Psoas muscle (tissue), 8 donors: ENCODE data around the gene MT1E. TPM values are rescaled to one million over a fixed set of nuclear protein-coding genes. Genes with fewer than 3 reads are reported as not detected.

Experiments used
- ATAC-seq, 4 donors: fragments of 200-7000 bp; cut with Tn5 transposase; one replicate each; pipeline ENCODE4 v1.9.1; 2020; ENCODE audit warnings: moderate library complexity in 3 of 4, mild to moderate bottlenecking in 2 of 4
- DNase-seq, 2 donors: peaks; one replicate each; pipeline ENCODE4 v3.0.0-alpha.2; 2020
- H3K27ac ChIP-seq: fragments of 200-600 bp; one replicate; pipeline ENCODE4 v1.8.0; 2022
- H3K27me3 ChIP-seq, 3 donors: fragments of 200-600 bp in 1 of 3; one replicate each; pipeline versions ENCODE4 v1.6.1 to v1.8.0; 2013 to 2022; ENCODE audit warnings: low read length in 2 of 3, mild to moderate bottlenecking in 2 of 3, moderate library complexity in 1 of 3; ENCODE audit not compliant: insufficient read depth in 3 of 3
- H3K36me3 ChIP-seq, 2 donors: fragments of 200-600 bp in 1 of 2; one replicate each; pipeline versions ENCODE4 v1.6.1 to v1.8.0; 2013 to 2022; ENCODE audit warnings: low read depth in 1 of 2, mild to moderate bottlenecking in 1 of 2, moderate library complexity in 1 of 2; ENCODE audit not compliant: insufficient read depth in 1 of 2
- H3K4me1 ChIP-seq: fragments of 200-600 bp; one replicate; pipeline ENCODE4 v1.8.0; 2022
- H3K4me3 ChIP-seq: fragments of 200-600 bp; one replicate; pipeline ENCODE4 v1.8.0; 2022; ENCODE audit warnings: mild to moderate bottlenecking
- H3K9me3 ChIP-seq: fragments of 200-600 bp; one replicate; pipeline ENCODE4 v1.8.0; 2022
- CTCF ChIP-seq: fragments of 200-600 bp; IDR thresholded peaks from one replicate; pipeline ENCODE4 v1.8.0; 2022; ENCODE audit warnings: antibody characterized with exemption
- WGBS, 3 donors: extraction: QIAGEN DNeasy Blood & Tissue Kit; methylation state at CpG; one replicate each; pipeline versions ENCODE4 v1.1.6 to v1.1.7; 2013; 5-methylcytosine and 5-hydroxymethylcytosine counted together
- intact Hi-C, 2 donors: fragments of 100-400 bp; cut with DNase I; formaldehyde crosslinking; loops; one replicate each; pipeline versions ENCODE4 v1.11.0 to v1.14.2; 2022
- polyA plus RNA-seq, 3 donors: library from polyadenylated mRNA; stranded (reverse); fragments of 200-250 nt; gene quantifications; one replicate each; pipeline ENCODE4 v1.2.3, GENCODE V29; 2013
- total RNA-seq, 4 donors: library from RNA; stranded (reverse); fragmentation: NEBNext Ultra II Directional in 2 of 4; extraction: Animal tissue kit (Norgen Biotek cat#: 25700) in 2 of 4; gene quantifications; one replicate each; pipeline versions ENCODE4 v1.2.1 to v1.2.4, GENCODE V29; 2021 to 2023
- donor health status: healthy with polysubstance abuse.
- donor health status: DM: no; HTN: no; CAD: no; lungs with moderate emphysema.
- donor health status: Bipolar disorder and iron deficiency.
- donor health status: healthy.
- donor health status: DM: yes; HTN: yes; CAD: no.
- donor health status: DM: no; HTN: no; CAD: no.
- donor health status: DM: no; HTN: no; CAD: no.
- donor health status: DM: yes; HTN: yes; CAD: no.

MT1E gene
- total and polyA plus RNA-seq, 7 donors, result 44.1 to 669 (median 452) TPM

GRCh38 chr16:56640076-56640475 is 14.5 kb downstream of the MT1E start:
- intact Hi-C loops, result loop anchor here in 1 of 2 donors (5.0 kb wide), 1 partner anchor 38 kb away; no protein-coding TSS in a partner anchor
- TF ChIP-seq CTCF, result no peak
- DNase-seq (no peak), ATAC-seq (no peak)
- H3K36me3 ChIP-seq, result no peaks in the 10 kb centered on the region
- H3K4me3 ChIP-seq, result no peak overlapping the region
- WGBS, 3 donors, result 89 to 90% (median 90%) methylated on average over 1 of the region's 1 CpG
- no peak overlapping the region for H3K27ac ChIP-seq
- H3K9me3 ChIP-seq, result no peaks in the 10 kb centered on the region
- H3K27me3 ChIP-seq, result peaks cover 0 to 2% (median 0%) of the 10 kb centered on the region in 3 donors
- peaks cover 10% of the 10 kb centered on the region for H3K4me1 ChIP-seq

GRCh38 chr16:56641166-56641565 is 15.6 kb downstream of the MT1E start:
- WGBS, 3 donors, result 95 to 96% (median 96%) methylated on average over 2 of the region's 2 CpGs
- no peak for TF ChIP-seq CTCF
- no peaks in the 10 kb centered on the region for H3K9me3 ChIP-seq
- intact Hi-C loops, result loop anchor here in 1 of 2 donors (5.0 kb wide), 1 partner anchor 39 kb away; no protein-coding TSS in a partner anchor
- H3K36me3 ChIP-seq, result no peaks in the 10 kb centered on the region
- H3K4me1 ChIP-seq, result peaks cover 10% of the 10 kb centered on the region
- H3K27ac ChIP-seq, result no peak overlapping the region
- no peak for DNase-seq
- no peaks in the 10 kb centered on the region for H3K27me3 ChIP-seq
- H3K4me3 ChIP-seq, result no peak overlapping the region
- ATAC-seq, result no peak

GRCh38 chr16:56643080-56643778 is 17.6 kb downstream of the MT1E start:
- Histone ChIP-seq H3K36me3 (no peaks in the 10 kb centered on the region), H3K4me3 (peak overlapping the region; percentile 52), H3K27ac (no peak overlapping the region), H3K4me1 (peaks cover 10% of the 10 kb centered on the region), H3K27me3 (peaks cover 0 to 5% (median 0%) of the 10 kb centered on the region in 3 donors), H3K9me3 (no peaks in the 10 kb centered on the region)
- TF ChIP-seq CTCF, result peak; percentile 36
- intact Hi-C loops, result loop anchor here in 1 of 2 donors (5.0 kb wide), 1 partner anchor 41 kb away; no protein-coding TSS in a partner anchor
- peak; percentile 80 to 83 for DNase-seq
- ATAC-seq, result peak; percentile 83 to 86 (median 84)
- WGBS, 3 donors, result 12 to 19% (median 14%) methylated on average over 40 to 42 of the region's 42 CpGs

- Histone ChIP-seq H3K9me3 (no peaks in the 10 kb centered on the region), H3K27ac (no peak overlapping the region), H3K4me1 (peaks cover 5% of the 10 kb centered on the region), H3K27me3 (peaks cover 0 to 6% (median 0%) of the 10 kb centered on the region in 3 donors), H3K36me3 (no peaks in the 10 kb centered on the region), H3K4me3 (no peak overlapping the region)
- TF ChIP-seq CTCF, result no peak
- intact Hi-C loops, result loop anchor here in 1 of 2 donors (5.0 kb wide), 1 partner anchor 42 kb away; no protein-coding TSS in a partner anchor
- DNase-seq (no peak), ATAC-seq (no peak)
- 50 to 62% (median 55%) methylated on average over 5 of the region's 5 CpGs for WGBS, 3 donors
These were observed 18.3 kb downstream of the MT1E start for GRCh38 chr16:56643833-56644232.
